Stimulated activated naive B cell treated with anti-CD40 and anti-IgM and Interleukin-4, amounts not matched to agents 10 μg/mL and 1 μg/mL and 100 μg/mL, for 72 hours (primary cell): ENCODE results near the gene TMEM45B.
A peak's percentile ranks its signal among the peaks of the same experiment; 100 is the strongest.

Source experiments
- ATAC-seq, 2 donors: fragments of 150-1000 bp; cut with Tn5 transposase; replicated peaks; 2 replicates each; pipeline ENCODE4 v1.10.0; 2021; ENCODE audit warnings: moderate library complexity in 1 of 2
- DNase-seq: peaks from one replicate; pipeline ENCODE4 v3.0.0; 2021
- H3K27ac Mint-ChIP-seq: one replicate; pipeline ENCODE4 v1.8.0; 2022; ENCODE audit warnings: mild to moderate bottlenecking, mixed read lengths
- H3K27me3 Mint-ChIP-seq, 2 donors: one replicate each; pipeline ENCODE4 v1.8.0; 2022; ENCODE audit warnings: mixed read lengths in 2 of 2
- H3K36me3 Mint-ChIP-seq, 2 donors: one replicate each; pipeline ENCODE4 v1.8.0; 2022; ENCODE audit warnings: mixed read lengths in 2 of 2, mild to moderate bottlenecking in 1 of 2
- H3K4me1 Mint-ChIP-seq, 2 donors: one replicate each; pipeline ENCODE4 v1.8.0; 2022; ENCODE audit warnings: mixed read lengths in 2 of 2, mild to moderate bottlenecking in 1 of 2
- H3K4me3 Mint-ChIP-seq, 2 donors: one replicate each; pipeline ENCODE4 v1.8.0; 2022; ENCODE audit warnings: mild to moderate bottlenecking in 2 of 2, mixed read lengths in 2 of 2, moderate library complexity in 1 of 2
- H3K9me3 Mint-ChIP-seq, 2 donors: one replicate each; pipeline ENCODE4 v1.8.0; 2022; ENCODE audit warnings: mixed read lengths in 2 of 2, mild to moderate bottlenecking in 1 of 2

Gene TMEM45B

DNA sequence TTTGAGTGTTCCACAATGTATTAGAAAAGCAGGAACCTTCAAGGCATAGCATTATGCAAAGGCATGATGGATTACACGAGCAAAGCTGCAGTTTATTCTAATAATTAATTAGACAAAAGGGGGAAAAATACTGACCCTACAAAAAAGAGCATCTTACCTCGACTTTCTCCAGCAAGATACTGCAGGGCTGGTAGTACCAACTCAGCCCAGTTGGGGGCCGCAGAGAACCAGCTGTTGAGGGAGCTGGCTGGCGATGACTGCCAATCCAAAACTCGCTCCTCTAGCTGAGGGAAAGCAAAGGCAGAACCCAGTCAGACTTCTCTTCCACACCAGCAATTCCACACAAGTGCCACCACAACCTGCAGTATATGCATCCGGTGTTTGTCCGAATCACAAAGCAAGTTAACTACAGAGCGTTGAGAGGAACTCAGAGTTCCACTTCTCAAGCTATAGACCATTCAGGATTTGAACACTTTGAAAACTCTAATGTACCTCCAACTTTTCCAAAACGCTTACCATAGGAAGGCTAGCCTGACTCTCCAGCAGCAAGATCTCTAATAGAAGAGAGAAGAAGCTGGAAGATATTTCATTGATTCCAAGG, 66.0 kb downstream of the TMEM45B start:
- no peak overlapping the region for H3K27ac Mint-ChIP-seq
- DNase-seq = no peak
- H3K36me3 Mint-ChIP-seq = peaks cover 67 to 77% of the 10 kb centered on the region in 2 donors
- ATAC-seq = peak; percentile 53 to 54
- no peak overlapping the region for H3K4me3 Mint-ChIP-seq
- no peaks in the 10 kb centered on the region for H3K9me3 Mint-ChIP-seq
- H3K27me3 Mint-ChIP-seq = no peaks in the 10 kb centered on the region
- H3K4me1 Mint-ChIP-seq = peaks cover 0 to 2% of the 10 kb centered on the region in 2 donors

DNA sequence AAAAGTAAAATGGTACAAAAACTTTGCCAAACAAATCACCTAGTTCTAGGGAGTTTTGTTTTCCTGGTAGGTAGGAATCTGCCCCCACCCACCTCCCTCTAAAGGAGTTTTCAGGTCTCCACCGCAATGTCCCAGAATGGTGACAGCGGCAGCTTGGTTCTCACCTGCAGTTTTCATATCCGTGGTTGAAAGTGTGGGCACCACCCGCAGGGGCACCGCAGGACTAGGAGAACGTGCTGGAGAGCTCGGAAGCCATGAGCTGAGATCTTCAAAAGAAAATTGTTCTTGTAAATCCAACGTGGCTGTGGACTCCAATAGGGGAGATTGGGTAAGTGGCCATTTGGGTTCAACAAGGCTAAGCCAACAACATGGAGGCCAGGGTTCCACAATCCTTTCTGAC, 68.9 kb downstream of the TMEM45B start:
- Mint-ChIP-seq H3K9me3 (no peaks in the 10 kb centered on the region), H3K4me3 (no peak overlapping the region), H3K27ac (no peak overlapping the region), H3K4me1 (peaks cover 0 to 2% of the 10 kb centered on the region in 2 donors), H3K36me3 (peaks cover 64 to 74% of the 10 kb centered on the region in 2 donors), H3K27me3 (no peaks in the 10 kb centered on the region)
- DNase-seq (no peak), ATAC-seq (no peak)

DNA sequence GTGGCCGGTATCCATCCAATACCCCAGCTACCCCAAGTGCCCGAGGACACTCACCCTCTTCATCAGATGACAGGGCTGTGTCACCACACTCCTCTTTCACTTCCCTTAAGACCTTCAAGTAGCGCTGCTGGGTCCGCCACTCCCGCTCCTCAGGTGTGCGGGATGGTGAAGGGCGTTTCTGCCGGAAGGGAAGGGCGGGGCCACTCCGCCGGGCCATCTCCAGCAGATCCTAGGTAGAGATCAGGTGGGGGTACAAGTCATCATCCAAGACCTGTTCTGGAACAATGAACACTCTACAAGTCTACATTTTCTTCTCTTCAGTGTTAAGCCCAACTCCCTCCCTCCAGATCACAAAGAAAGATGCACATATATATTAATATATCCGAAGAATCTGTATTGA, 69.7 kb downstream of the TMEM45B start:
- Mint-ChIP-seq H3K36me3 (peaks cover 67 to 77% of the 10 kb centered on the region in 2 donors), H3K4me3 (no peak overlapping the region), H3K27me3 (no peaks in the 10 kb centered on the region), H3K27ac (no peak overlapping the region), H3K9me3 (no peaks in the 10 kb centered on the region), H3K4me1 (peaks cover 0 to 1% of the 10 kb centered on the region in 2 donors)
- ATAC-seq (no peak), DNase-seq (no peak)

DNA sequence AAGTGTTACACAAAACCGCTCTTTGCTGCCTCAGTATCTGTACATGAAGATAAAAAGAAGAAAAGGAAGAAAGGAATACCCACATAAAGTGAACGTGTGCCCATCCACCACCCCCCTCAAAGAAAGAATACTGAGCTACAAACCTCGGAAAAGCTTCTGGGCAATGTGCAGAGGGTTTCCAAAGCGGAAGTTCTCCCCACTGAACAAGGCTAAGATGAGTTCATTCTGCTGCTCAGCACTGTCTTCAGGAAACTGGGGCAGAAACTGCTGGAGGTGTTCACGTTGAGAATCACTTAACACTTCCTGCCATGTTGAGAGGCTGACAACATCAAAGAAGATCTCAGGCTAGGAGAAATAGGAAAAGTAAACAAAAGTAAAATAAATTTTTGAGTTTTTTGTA, 72.8 kb downstream of the TMEM45B start:
- Mint-ChIP-seq H3K27ac (no peak overlapping the region), H3K36me3 (peaks cover 58 to 70% of the 10 kb centered on the region in 2 donors), H3K4me1 (peaks cover 6 to 13% of the 10 kb centered on the region in 2 donors), H3K4me3 (no peak overlapping the region), H3K27me3 (no peaks in the 10 kb centered on the region), H3K9me3 (no peaks in the 10 kb centered on the region)
- no peak for ATAC-seq
- DNase-seq = no peak

DNA sequence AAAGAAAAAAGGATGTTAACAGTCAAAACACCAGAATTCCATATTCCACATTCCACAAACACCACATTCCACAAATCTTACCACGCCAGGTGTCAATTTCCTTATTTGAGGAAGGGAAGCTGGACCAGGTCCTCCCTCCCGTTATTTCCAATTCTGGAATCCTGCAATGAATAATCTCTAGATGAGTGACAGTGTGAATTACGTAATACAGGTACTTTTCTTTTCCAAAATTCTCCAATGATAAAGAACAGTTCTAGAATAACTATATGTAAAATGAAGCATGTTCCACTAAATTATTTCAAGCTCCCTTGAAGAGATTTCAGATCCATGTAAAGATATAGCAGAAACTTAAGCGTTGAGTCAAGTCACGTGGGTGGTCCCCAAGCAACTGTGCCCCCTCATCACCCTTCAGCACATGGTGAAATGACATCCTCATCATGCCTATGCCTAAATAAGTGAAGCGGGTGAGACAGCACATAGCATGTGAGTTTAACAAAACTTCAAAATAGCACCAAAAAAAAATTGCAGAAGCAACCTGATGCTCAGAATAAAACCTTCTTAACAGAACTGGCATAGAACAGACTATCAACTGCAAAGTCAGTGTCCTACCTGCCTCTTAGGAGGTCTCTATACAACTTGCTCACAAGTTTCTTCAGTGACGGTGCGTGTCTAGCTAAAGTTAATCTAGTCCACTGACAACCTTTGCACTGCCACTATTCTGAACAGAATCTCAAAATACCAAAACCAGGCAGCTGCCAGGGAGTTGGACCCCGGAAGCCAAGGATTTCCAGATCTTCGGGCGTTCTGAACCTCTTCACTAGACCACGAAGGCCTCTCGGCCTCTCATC, 78.9 kb downstream of the TMEM45B start:
- Mint-ChIP-seq H3K4me1 (peaks cover 18 to 33% of the 10 kb centered on the region in 2 donors), H3K27me3 (no peaks in the 10 kb centered on the region), H3K9me3 (no peaks in the 10 kb centered on the region), H3K27ac (peak overlapping the region; percentile 91), H3K4me3 (peak overlapping the region; percentile 91 to 92), H3K36me3 (peaks cover 22 to 35% of the 10 kb centered on the region in 2 donors)
- DNase-seq = no peak
- peak in 1 of 2 donors; percentile 16 for ATAC-seq

DNA sequence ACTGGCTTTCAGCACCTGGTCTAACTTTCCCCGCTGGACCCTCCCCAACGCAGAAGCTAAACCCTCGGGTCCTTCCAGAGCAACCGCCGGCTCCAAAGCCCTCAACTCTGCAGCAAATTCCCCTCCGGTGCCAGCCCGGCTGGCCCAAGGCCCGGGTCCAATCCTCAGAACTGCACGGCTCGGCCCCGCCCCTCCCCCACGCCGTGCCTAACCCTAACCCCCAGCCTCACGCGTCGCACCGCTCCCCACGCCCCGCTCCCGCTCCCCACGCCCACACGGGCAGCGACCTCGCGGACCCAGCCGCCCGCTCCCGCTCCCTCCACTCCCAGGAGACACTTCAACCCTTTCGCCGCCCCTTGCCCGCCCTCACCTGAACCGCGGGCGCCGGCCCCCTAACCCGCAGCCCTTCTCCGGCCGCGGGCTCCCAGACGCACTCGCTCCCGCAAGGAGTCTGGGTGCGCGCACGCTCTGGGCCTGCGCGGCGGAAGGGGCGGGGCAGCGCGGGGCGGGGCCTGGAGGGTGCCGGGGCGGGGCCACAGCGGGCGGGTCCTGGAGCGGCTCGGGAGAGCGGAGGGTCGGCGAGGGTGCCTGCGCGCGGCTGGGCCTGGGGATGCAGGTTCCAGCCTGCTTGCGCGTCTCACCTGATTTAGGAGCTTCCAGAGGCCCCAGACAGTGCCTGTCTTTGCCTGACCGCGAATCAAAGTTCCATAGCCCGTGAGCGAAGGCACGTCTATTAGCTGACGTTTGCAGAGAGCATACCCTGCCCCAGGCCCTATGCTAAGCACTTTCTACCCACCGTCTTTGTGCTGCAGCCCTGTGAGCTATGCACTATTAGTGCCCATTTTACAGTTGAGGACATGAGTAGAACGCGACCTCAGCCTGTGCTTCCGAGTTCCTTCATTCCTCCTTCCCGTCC, 79.7 kb downstream of the TMEM45B start, which contains the start of gene NFRKB:
NFRKB (minus strand) TSS at position 453 of the 916 bp plus-strand sequence. CDS start 2,729 bp downstream, outside the sequence.
- peak; percentile 77 for DNase-seq
- peak within 1 kb of the TSS; percentile 91 for H3K27ac Mint-ChIP-seq
- peaks cover 17 to 30% of the 10 kb centered on the region in 2 donors for H3K36me3 Mint-ChIP-seq

DNA sequence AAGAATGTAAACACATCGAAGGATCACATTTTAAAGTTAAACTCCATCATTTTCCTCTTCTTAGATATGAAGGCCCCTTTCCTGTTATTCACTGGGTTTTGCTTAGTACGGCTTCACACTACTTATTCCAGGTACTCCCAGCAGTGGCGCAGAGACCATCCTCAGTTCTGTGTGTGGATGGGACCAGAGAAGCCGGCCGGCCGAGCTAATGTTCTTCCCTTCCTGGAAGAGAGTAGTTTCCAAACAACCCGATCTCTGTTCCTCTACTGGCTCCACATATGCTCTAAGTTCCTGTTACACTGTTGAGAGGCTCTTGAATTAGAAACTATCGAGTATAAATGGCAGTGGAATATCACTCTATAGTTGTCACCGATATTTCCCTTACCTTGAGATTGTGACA, 80.4 kb downstream of the TMEM45B start:
- Mint-ChIP-seq H3K36me3 (peaks cover 17 to 30% of the 10 kb centered on the region in 2 donors), H3K27ac (peak overlapping the region; percentile 51), H3K27me3 (no peaks in the 10 kb centered on the region), H3K9me3 (no peaks in the 10 kb centered on the region), H3K4me1 (peaks cover 18 to 33% of the 10 kb centered on the region in 2 donors), H3K4me3 (peak overlapping the region; percentile 91 to 92)
- DNase-seq (no peak), ATAC-seq (no peak)

More for the DNA sequence above, 79.7 kb downstream of the TMEM45B start, which contains the start of gene NFRKB:
- H3K27me3 Mint-ChIP-seq = no peaks in the 10 kb centered on the region
- H3K4me1 Mint-ChIP-seq = peaks cover 18 to 33% of the 10 kb centered on the region in 2 donors
- H3K9me3 Mint-ChIP-seq = no peaks in the 10 kb centered on the region
- peak within 1 kb of the TSS; percentile 91 to 92 for H3K4me3 Mint-ChIP-seq
- ATAC-seq = peak; percentile 97 to 98

DNA sequence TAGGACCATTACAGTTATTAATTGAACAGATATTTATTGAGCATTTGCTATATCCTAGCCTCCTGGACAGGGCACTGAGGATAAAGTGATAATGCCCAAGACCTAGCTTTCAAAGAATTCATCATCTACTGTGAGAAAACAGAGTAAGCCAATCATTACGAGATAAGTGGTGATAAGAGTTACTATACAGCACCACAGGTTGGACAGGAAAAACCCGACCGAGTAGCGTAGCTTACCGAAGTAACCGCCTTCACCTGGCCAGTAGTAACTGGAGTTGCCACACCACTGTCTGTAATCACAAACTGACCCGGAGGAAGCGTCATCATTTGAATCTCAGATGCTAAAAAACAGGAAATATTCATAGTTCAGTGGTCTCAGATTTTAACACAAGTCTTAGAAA, 89.8 kb downstream of the TMEM45B start:
- H3K4me1 Mint-ChIP-seq = no peaks in the 10 kb centered on the region
- peaks cover 36 to 59% of the 10 kb centered on the region in 2 donors for H3K36me3 Mint-ChIP-seq
- ATAC-seq = no peak
- no peaks in the 10 kb centered on the region for H3K9me3 Mint-ChIP-seq
- DNase-seq = no peak
- no peak overlapping the region for H3K4me3 Mint-ChIP-seq
- no peak overlapping the region for H3K27ac Mint-ChIP-seq
- H3K27me3 Mint-ChIP-seq = no peaks in the 10 kb centered on the region
